ENCODE results near the gene CUL1. TPM values are rescaled to one million over a fixed set of nuclear protein-coding genes. Genes with fewer than 3 reads are reported as not detected.

Gene CUL1
- polyA plus RNA-seq, 1 donor from 2014 or later, result 77.5 TPM

- Histone ChIP-seq H3K79me2 (replicated peaks; ENCODE audit: insufficient read depth, low read length) (no peaks in the 10 kb centered on the region), H3F3A (ENCODE audit: insufficient read depth, low read length, poor library complexity, severe bottlenecking) (no peaks in the 10 kb centered on the region), H3K4me2 (ENCODE audit: low read length) (no peak overlapping the region), H2AFZ (ENCODE audit: low read depth, low read length) (no peak overlapping the region), H3K27me3 (ENCODE audit: insufficient read depth, low read depth, low read length) (no peaks in the 10 kb centered on the region), H3K9me3 (ENCODE audit: low read length) (no peaks in the 10 kb centered on the region), H3K27ac (ENCODE audit: low read length) (no peak overlapping the region), H3K9me2 (ENCODE audit: insufficient read depth, low read length) (no peaks in the 10 kb centered on the region), H3K36me3 (ENCODE audit: insufficient read depth, low read length) (peaks cover 14% of the 10 kb centered on the region), H4K20me1 (ENCODE audit: insufficient read depth) (no peaks in the 10 kb centered on the region), H3K9ac (ENCODE audit: low read length) (no peak overlapping the region), H3K4me3 (ENCODE audit: low read length) (no peak overlapping the region)
- TF ChIP-seq, protein P1, sequence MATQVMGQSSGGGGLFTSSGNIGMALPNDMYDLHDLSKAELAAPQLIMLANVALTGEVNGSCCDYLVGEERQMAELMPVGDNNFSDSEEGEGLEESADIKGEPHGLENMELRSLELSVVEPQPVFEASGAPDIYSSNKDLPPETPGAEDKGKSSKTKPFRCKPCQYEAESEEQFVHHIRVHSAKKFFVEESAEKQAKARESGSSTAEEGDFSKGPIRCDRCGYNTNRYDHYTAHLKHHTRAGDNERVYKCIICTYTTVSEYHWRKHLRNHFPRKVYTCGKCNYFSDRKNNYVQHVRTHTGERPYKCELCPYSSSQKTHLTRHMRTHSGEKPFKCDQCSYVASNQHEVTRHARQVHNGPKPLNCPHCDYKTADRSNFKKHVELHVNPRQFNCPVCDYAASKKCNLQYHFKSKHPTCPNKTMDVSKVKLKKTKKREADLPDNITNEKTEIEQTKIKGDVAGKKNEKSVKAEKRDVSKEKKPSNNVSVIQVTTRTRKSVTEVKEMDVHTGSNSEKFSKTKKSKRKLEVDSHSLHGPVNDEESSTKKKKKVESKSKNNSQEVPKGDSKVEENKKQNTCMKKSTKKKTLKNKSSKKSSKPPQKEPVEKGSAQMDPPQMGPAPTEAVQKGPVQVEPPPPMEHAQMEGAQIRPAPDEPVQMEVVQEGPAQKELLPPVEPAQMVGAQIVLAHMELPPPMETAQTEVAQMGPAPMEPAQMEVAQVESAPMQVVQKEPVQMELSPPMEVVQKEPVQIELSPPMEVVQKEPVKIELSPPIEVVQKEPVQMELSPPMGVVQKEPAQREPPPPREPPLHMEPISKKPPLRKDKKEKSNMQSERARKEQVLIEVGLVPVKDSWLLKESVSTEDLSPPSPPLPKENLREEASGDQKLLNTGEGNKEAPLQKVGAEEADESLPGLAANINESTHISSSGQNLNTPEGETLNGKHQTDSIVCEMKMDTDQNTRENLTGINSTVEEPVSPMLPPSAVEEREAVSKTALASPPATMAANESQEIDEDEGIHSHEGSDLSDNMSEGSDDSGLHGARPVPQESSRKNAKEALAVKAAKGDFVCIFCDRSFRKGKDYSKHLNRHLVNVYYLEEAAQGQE (IDR thresholded peaks at IDR 0.05; ENCODE audit: borderline replicate concordance), result no peak
- TF ChIP-seq MXI1 (conservative IDR thresholded peaks at IDR 0.05; ENCODE audit: poor library complexity, severe bottlenecking) (no peak), POLR2AphosphoS5 (IDR thresholded peaks at IDR 0.05) (no peak), EZH2 (IDR thresholded peaks at IDR 0.05; ENCODE audit: borderline replicate concordance, insufficient read depth, low read length, poor library complexity, severe bottlenecking) (no peak), RAD21 (conservative IDR thresholded peaks at IDR 0.05) (no peak), EP300 (conservative IDR thresholded peaks at IDR 0.05; ENCODE audit: poor library complexity, severe bottlenecking) (no peak), TAF1 (IDR thresholded peaks at IDR 0.05; ENCODE audit: low read depth) (no peak), SMC3 (conservative IDR thresholded peaks at IDR 0.05; ENCODE audit: poor library complexity) (no peak)
- TF ChIP-seq, protein P2, sequence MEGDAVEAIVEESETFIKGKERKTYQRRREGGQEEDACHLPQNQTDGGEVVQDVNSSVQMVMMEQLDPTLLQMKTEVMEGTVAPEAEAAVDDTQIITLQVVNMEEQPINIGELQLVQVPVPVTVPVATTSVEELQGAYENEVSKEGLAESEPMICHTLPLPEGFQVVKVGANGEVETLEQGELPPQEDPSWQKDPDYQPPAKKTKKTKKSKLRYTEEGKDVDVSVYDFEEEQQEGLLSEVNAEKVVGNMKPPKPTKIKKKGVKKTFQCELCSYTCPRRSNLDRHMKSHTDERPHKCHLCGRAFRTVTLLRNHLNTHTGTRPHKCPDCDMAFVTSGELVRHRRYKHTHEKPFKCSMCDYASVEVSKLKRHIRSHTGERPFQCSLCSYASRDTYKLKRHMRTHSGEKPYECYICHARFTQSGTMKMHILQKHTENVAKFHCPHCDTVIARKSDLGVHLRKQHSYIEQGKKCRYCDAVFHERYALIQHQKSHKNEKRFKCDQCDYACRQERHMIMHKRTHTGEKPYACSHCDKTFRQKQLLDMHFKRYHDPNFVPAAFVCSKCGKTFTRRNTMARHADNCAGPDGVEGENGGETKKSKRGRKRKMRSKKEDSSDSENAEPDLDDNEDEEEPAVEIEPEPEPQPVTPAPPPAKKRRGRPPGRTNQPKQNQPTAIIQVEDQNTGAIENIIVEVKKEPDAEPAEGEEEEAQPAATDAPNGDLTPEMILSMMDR (IDR thresholded peaks at IDR 0.05; ENCODE audit: poor library complexity, severe bottlenecking), result no peak
Measured at GRCh38 chr7:148804343-148805235, 105.9 kb downstream of the CUL1 start.

DNA sequence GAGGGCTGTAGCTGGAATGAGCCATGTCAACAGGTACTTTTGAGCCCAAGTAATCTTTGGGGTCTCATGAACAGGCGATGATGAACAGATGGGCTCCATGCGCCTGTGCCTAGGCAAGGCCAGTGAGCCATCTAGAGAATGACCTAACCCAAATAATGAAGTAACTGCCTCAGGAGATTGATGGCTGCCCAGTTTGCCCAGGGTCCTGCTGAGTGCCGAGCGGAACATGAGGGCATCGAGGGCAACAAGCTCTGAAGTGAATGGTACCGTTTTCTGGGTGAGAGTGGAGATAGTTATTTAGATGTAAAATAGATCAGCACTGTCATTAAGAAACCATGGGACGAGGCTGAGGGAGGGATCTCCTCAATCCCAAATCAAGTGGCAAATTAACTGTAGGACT is 107.5 kb downstream of the CUL1 start:
- Histone ChIP-seq H4K20me1 (ENCODE audit: insufficient read depth) (no peaks in the 10 kb centered on the region), H3K9me3 (ENCODE audit: low read length) (no peaks in the 10 kb centered on the region), H3K27me3 (ENCODE audit: insufficient read depth, low read depth, low read length) (no peaks in the 10 kb centered on the region), H2AFZ (ENCODE audit: low read depth, low read length) (no peak overlapping the region), H3K4me3 (ENCODE audit: low read length) (no peak overlapping the region), H3K79me2 (replicated peaks; ENCODE audit: insufficient read depth, low read length) (no peaks in the 10 kb centered on the region), H3K9me2 (ENCODE audit: insufficient read depth, low read length) (no peaks in the 10 kb centered on the region), H3F3A (ENCODE audit: insufficient read depth, low read length, poor library complexity, severe bottlenecking) (no peaks in the 10 kb centered on the region), H3K4me2 (ENCODE audit: low read length) (no peak overlapping the region), H3K27ac (ENCODE audit: low read length) (no peak overlapping the region), H3K36me3 (ENCODE audit: insufficient read depth, low read length) (peaks cover 9% of the 10 kb centered on the region), H3K9ac (ENCODE audit: low read length) (no peak overlapping the region)
- TF ChIP-seq TAF1 (IDR thresholded peaks at IDR 0.05; ENCODE audit: low read depth) (no peak), SMC3 (conservative IDR thresholded peaks at IDR 0.05; ENCODE audit: poor library complexity) (no peak), MXI1 (conservative IDR thresholded peaks at IDR 0.05; ENCODE audit: poor library complexity, severe bottlenecking) (no peak), EZH2 (IDR thresholded peaks at IDR 0.05; ENCODE audit: borderline replicate concordance, insufficient read depth, low read length, poor library complexity, severe bottlenecking) (no peak), RAD21 (conservative IDR thresholded peaks at IDR 0.05) (no peak), EP300 (conservative IDR thresholded peaks at IDR 0.05; ENCODE audit: poor library complexity, severe bottlenecking) (no peak), POLR2AphosphoS5 (IDR thresholded peaks at IDR 0.05) (no peak)
- TF ChIP-seq, protein P2 (IDR thresholded peaks at IDR 0.05; ENCODE audit: poor library complexity, severe bottlenecking), result no peak
- TF ChIP-seq, protein P1 (IDR thresholded peaks at IDR 0.05; ENCODE audit: borderline replicate concordance), result no peak
